Activated CD4-positive, alpha-beta memory T cell treated with anti-CD3 and anti-CD28 coated beads for 36 hours (primary cell): Measurements from ENCODE around the gene EMX1. TPM values are rescaled to one million over a fixed set of nuclear protein-coding genes. Genes with fewer than 3 reads are reported as not detected.

ENCODE experiments used
- CTCF ChIA-PET: fragments of 350-600 bp; sonication (Branson Sonifier 250); formaldehyde crosslinking; loops from one replicate; lab custom pipeline; 2021; ENCODE audit warnings: antibody characterized with exemption, inconsistent platforms; lab: Charles Lee
- POLR2A ChIA-PET: fragments of 350-600 bp; sonication (Branson Sonifier 250); formaldehyde crosslinking; loops from one replicate; lab custom pipeline; 2021; ENCODE audit warnings: antibody characterized with exemption; lab: Charles Lee
- DNase-seq: peaks from one replicate; pipeline ENCODE4 v3.0.0-alpha.2; 2020
- H3K27ac Mint-ChIP-seq: one replicate; pipeline ENCODE4 v1.8.0; 2021; ENCODE audit warnings: mixed read lengths
- H3K27me3 Mint-ChIP-seq: one replicate; pipeline ENCODE4 v1.8.0; 2021; ENCODE audit warnings: mixed read lengths
- H3K36me3 Mint-ChIP-seq: one replicate; pipeline ENCODE4 v1.8.0; 2021; ENCODE audit warnings: mixed read lengths
- H3K4me1 Mint-ChIP-seq: one replicate; pipeline ENCODE4 v1.8.0; 2021; ENCODE audit warnings: low read depth, mixed read lengths
- H3K4me3 Mint-ChIP-seq: one replicate; pipeline ENCODE4 v1.8.0; 2021; ENCODE audit warnings: mild to moderate bottlenecking, mixed read lengths
- H3K9me3 Mint-ChIP-seq: one replicate; pipeline ENCODE4 v1.8.0; 2021; ENCODE audit warnings: mixed read lengths
- intact Hi-C: fragments of 100-400 bp; cut with micrococcal nuclease; formaldehyde crosslinking; loops from one replicate; pipeline ENCODE4 v1.15.1; 2023
- total RNA-seq, 2 experiments: library from RNA; stranded (reverse); gene quantifications; one replicate each; pipeline ENCODE4 v1.2.3, GENCODE V29; 2021

The EMX1 gene
- total RNA-seq, 2 experiments from 2014 or later, result not detected

DNA sequence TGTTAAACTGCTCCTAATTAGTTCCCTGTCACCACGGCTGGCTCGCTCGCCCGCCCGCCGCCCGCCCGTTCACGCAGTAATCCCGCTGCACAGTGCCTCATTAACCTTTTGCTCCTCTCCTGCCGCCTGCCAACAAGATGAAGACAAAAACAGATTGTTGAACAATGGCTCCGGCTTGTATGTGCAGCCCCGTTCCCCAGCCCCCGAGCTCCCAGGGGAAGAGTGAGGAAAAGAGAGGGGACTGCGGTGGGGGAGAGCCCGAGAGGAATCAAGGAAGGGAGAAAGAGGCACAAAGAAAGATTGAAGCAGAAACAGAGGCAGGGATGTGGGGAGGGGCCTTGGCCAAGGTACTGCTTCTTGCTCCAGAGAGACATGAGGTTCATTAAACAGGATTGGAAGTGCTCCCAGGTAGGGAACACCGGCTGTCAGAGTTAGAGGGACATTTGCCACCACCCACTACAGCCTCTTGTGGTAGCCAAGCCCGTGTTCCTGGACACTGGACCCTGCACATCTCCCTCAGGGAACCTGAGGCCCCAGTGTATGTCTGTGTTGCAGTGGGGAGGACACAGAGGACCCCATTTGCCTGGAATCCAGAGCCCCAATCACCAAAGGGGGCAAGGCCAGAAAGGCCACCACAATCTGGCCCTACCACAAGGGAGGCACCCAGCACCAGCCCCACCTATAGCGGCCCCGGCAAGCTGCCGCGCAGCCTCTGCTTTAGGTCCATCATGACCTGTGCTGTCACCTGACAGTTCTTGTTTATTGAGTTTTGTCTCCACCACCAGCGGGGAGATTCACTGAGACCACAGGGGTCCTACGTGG is 38.1 kb downstream of the EMX1 start:
- no peak for DNase-seq
- Mint-ChIP-seq H3K27ac (no peak overlapping the region), H3K36me3 (no peaks in the 10 kb centered on the region), H3K27me3 (no peaks in the 10 kb centered on the region), H3K4me1 (peaks cover 9% of the 10 kb centered on the region), H3K9me3 (no peaks in the 10 kb centered on the region), H3K4me3 (no peak overlapping the region)
- ChIA-PET POLR2A (no interaction called here), CTCF (interaction anchor here (1.7 kb wide), 1 partner anchor 130 kb away, joined by 4 read pairs; no protein-coding TSS in a partner anchor)
- intact Hi-C loops, result no loop called here

DNA sequence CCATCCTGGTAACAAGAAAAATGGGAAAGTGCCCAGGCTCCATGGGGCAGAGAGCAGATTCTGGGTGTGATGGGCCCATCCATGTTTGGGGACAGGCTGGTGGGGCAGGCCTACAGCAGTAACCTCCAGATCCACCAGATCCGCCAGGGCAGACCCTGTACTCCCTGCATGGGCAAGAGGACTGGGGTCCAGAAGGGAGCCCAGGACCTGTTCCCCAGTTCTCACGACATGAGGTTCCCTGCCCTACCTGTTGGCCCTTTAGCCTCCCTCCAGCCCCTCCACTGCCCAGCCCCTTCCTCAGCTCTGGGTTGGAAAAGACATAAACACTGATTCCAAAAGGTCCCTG is 38.7 kb downstream of the EMX1 start:
- no peak overlapping the region for H3K27ac Mint-ChIP-seq
- ChIA-PET CTCF (no interaction called here), POLR2A (no interaction called here)
- peaks cover 9% of the 10 kb centered on the region for H3K4me1 Mint-ChIP-seq
- H3K4me3 Mint-ChIP-seq, result no peak overlapping the region
- DNase-seq, result no peak
- intact Hi-C loops, result no loop called here
- H3K36me3 Mint-ChIP-seq, result no peaks in the 10 kb centered on the region
- H3K27me3 Mint-ChIP-seq, result no peaks in the 10 kb centered on the region
- H3K9me3 Mint-ChIP-seq, result no peaks in the 10 kb centered on the region

- Mint-ChIP-seq H3K36me3 (no peaks in the 10 kb centered on the region), H3K27ac (no peak overlapping the region), H3K4me3 (no peak overlapping the region), H3K9me3 (no peaks in the 10 kb centered on the region), H3K27me3 (no peaks in the 10 kb centered on the region), H3K4me1 (peaks cover 9% of the 10 kb centered on the region)
- no peak for DNase-seq
- ChIA-PET POLR2A (no interaction called here), CTCF (no interaction called here)
- intact Hi-C loops, result no loop called here
Observed at GRCh38 chr2:72956936-72957335, 39.6 kb downstream of the EMX1 start.

GRCh38 chr2:72958542-72959385 is 41.4 kb downstream of the EMX1 start:
- Mint-ChIP-seq H3K9me3 (no peaks in the 10 kb centered on the region), H3K27me3 (no peaks in the 10 kb centered on the region), H3K4me3 (no peak overlapping the region), H3K4me1 (peaks cover 9% of the 10 kb centered on the region), H3K27ac (no peak overlapping the region), H3K36me3 (no peaks in the 10 kb centered on the region)
- intact Hi-C loops, result no loop called here
- DNase-seq, result no peak
- CTCF ChIA-PET, result no interaction called here
- POLR2A ChIA-PET, result no interaction called here

DNA sequence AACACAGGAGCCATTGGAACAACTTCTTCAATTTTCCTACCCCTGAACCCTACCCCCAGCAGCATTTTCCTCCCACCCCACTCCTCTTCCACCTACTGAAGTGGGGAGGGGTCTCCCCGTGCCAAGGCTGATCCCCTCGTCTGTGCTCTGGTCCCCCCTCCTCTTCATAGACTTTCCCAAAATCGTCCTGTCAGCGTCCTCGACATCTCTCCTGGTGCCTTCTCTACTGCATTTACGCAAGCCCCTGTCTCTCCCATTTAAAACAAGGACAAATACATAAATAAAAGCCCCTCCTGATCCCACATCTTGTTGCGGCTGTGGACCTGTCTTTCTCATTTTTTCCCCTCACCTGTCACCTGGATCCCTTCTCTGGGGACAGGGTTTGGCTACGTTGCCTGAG is 42.2 kb downstream of the EMX1 start:
- Mint-ChIP-seq H3K27me3 (no peaks in the 10 kb centered on the region), H3K4me1 (peaks cover 2% of the 10 kb centered on the region), H3K27ac (no peak overlapping the region), H3K9me3 (no peaks in the 10 kb centered on the region), H3K36me3 (no peaks in the 10 kb centered on the region), H3K4me3 (no peak overlapping the region)
- intact Hi-C loops, result no loop called here
- POLR2A ChIA-PET, result no interaction called here
- DNase-seq, result no peak
- CTCF ChIA-PET, result no interaction called here

DNA sequence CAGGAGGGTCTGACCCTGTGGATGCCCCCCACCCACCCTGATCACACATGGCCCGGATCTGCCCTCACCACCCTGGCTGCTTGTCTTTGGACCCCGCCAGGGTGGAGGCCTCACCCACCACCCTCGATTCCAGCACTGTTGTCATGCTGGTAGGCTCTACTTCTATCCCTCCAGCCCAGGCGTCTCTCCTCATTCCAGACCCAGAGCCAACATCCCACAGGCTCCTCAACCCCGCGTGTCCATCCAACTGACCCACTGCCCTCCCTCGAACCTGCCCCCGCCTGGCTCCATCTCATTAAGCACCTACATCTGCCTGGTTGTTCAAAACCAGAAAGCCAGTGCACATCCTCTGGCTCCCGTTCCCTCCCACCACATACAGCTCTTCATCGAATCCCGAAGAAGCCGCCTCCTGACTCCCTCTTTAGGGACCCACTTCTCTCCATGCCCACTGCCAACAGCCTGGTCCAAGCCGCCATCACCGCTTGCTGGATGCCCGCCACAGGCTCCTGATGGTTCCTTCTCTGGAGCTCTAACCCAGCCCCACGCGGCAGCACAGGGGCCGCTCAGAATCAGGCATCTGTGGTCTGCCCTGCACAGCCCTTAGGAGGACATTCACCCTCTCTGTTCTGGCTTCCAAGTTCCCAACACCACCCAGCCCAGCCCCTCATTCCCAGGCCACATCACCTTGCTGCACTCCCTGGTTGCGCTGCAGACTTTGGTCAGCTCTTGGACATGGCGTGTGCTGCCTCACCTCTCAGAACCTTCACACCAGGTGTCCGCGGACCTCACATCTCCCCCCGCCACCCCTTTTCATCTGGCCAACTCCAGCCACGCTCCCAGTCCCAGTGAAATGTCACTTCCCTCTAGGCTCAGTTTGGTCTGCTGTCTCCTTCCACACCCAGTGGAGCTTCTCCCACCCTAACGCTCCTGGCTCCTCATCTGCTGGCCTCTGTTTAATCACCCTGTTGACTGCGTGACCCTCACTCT is 43.0 kb downstream of the EMX1 start:
- H3K36me3 Mint-ChIP-seq, result no peaks in the 10 kb centered on the region
- H3K27ac Mint-ChIP-seq, result no peak overlapping the region
- no peaks in the 10 kb centered on the region for H3K4me1 Mint-ChIP-seq
- H3K4me3 Mint-ChIP-seq, result no peak overlapping the region
- CTCF ChIA-PET, result no interaction called here
- no peaks in the 10 kb centered on the region for H3K27me3 Mint-ChIP-seq
- intact Hi-C loops, result no loop called here
- no peaks in the 10 kb centered on the region for H3K9me3 Mint-ChIP-seq
- DNase-seq, result no peak
- POLR2A ChIA-PET, result no interaction called here

GRCh38 chr2:72961036-72961720 is 43.9 kb downstream of the EMX1 start:
- no peak for DNase-seq
- ChIA-PET CTCF (no interaction called here), POLR2A (no interaction called here)
- no peak overlapping the region for H3K27ac Mint-ChIP-seq
- no peaks in the 10 kb centered on the region for H3K9me3 Mint-ChIP-seq
- intact Hi-C loops, result no loop called here
- H3K4me1 Mint-ChIP-seq, result no peaks in the 10 kb centered on the region
- H3K36me3 Mint-ChIP-seq, result no peaks in the 10 kb centered on the region
- no peaks in the 10 kb centered on the region for H3K27me3 Mint-ChIP-seq
- no peak overlapping the region for H3K4me3 Mint-ChIP-seq

- ChIA-PET CTCF (no interaction called here), POLR2A (no interaction called here)
- Mint-ChIP-seq H3K36me3 (no peaks in the 10 kb centered on the region), H3K9me3 (no peaks in the 10 kb centered on the region), H3K27ac (no peak overlapping the region), H3K4me1 (no peaks in the 10 kb centered on the region), H3K4me3 (no peak overlapping the region), H3K27me3 (no peaks in the 10 kb centered on the region)
- intact Hi-C loops, result no loop called here
- DNase-seq, result no peak
Observed at GRCh38 chr2:72961853-72962468, 44.6 kb downstream of the EMX1 start.

- POLR2A ChIA-PET, result no interaction called here
- intact Hi-C loops, result no loop called here
- H3K27ac Mint-ChIP-seq, result no peak overlapping the region
- DNase-seq, result no peak
- H3K4me1 Mint-ChIP-seq, result no peaks in the 10 kb centered on the region
- H3K4me3 Mint-ChIP-seq, result no peak overlapping the region
- CTCF ChIA-PET, result no interaction called here
- H3K9me3 Mint-ChIP-seq, result no peaks in the 10 kb centered on the region
- H3K27me3 Mint-ChIP-seq, result no peaks in the 10 kb centered on the region
- H3K36me3 Mint-ChIP-seq, result no peaks in the 10 kb centered on the region
Observed at GRCh38 chr2:72962911-72963310, 45.6 kb downstream of the EMX1 start.

- ChIA-PET POLR2A (no interaction called here), CTCF (no interaction called here)
- no peaks in the 10 kb centered on the region for H3K4me1 Mint-ChIP-seq
- no peaks in the 10 kb centered on the region for H3K27me3 Mint-ChIP-seq
- intact Hi-C loops, result no loop called here
- no peak for DNase-seq
- no peaks in the 10 kb centered on the region for H3K9me3 Mint-ChIP-seq
- H3K36me3 Mint-ChIP-seq, result no peaks in the 10 kb centered on the region
- H3K4me3 Mint-ChIP-seq, result no peak overlapping the region
- no peak overlapping the region for H3K27ac Mint-ChIP-seq
Observed at GRCh38 chr2:72963423-72964145, 46.3 kb downstream of the EMX1 start.

GRCh38 chr2:72964146-72964525 is 46.8 kb downstream of the EMX1 start:
- Mint-ChIP-seq H3K27me3 (no peaks in the 10 kb centered on the region), H3K4me3 (no peak overlapping the region), H3K27ac (no peak overlapping the region), H3K36me3 (no peaks in the 10 kb centered on the region), H3K9me3 (no peaks in the 10 kb centered on the region), H3K4me1 (no peaks in the 10 kb centered on the region)
- CTCF ChIA-PET, result no interaction called here
- DNase-seq, result no peak
- POLR2A ChIA-PET, result no interaction called here
- intact Hi-C loops, result no loop called here
